Liver (tissue), 9 donors: ENCODE data around the gene FAM227B. TPM values are rescaled to one million over a fixed set of nuclear protein-coding genes. Genes with fewer than 3 reads are reported as not detected.
A peak's percentile ranks its signal among the peaks of the same experiment; 100 is the strongest.

Experiments used
- DNase-seq: peaks from one replicate; pipeline ENCODE4 v3.0.0-alpha.2; 2017; ENCODE audit warnings: low spot score
- H3K27ac ChIP-seq, 2 donors: one replicate each; pipeline ENCODE4 v1.7.0; 2013; ENCODE audit warnings: inconsistent platforms in 2 of 2, low read length in 2 of 2, control low read depth in 1 of 2, low read depth in 1 of 2, mild to moderate bottlenecking in 1 of 2
- H3K27me3 ChIP-seq, 4 donors: one replicate each; pipeline versions ENCODE4 v1.6.1 to v1.7.0; 2013; ENCODE audit warnings: low read length in 3 of 4, inconsistent platforms in 1 of 4, mild to moderate bottlenecking in 1 of 4, moderate library complexity in 1 of 4; ENCODE audit not compliant: control insufficient read depth in 4 of 4, insufficient read depth in 4 of 4
- H3K36me3 ChIP-seq, 4 donors: one replicate each; pipeline versions ENCODE4 v1.6.1 to v1.7.0; 2013; ENCODE audit warnings: low read length in 3 of 4, mild to moderate bottlenecking in 3 of 4, low read depth in 1 of 4, moderate library complexity in 1 of 4; ENCODE audit not compliant: control insufficient read depth in 4 of 4, insufficient read depth in 3 of 4
- H3K4me1 ChIP-seq, 4 donors: one replicate each; pipeline versions ENCODE4 v1.6.1 to v1.7.0; 2013; ENCODE audit warnings: low read length in 3 of 4, mild to moderate bottlenecking in 3 of 4, moderate library complexity in 1 of 4; ENCODE audit not compliant: control insufficient read depth in 4 of 4, insufficient read depth in 4 of 4
- H3K4me3 ChIP-seq, 3 donors: one replicate each; pipeline versions ENCODE4 v1.6.1 to v1.7.0; 2013; ENCODE audit warnings: low read length in 3 of 3, control low read depth in 1 of 3, low read depth in 1 of 3, mild to moderate bottlenecking in 1 of 3
- H3K9ac ChIP-seq, 2 donors: one replicate each; pipeline ENCODE4 v1.7.0; 2013; ENCODE audit warnings: low read length in 2 of 2, mild to moderate bottlenecking in 2 of 2, moderate library complexity in 2 of 2, control low read depth in 1 of 2, low read depth in 1 of 2
- H3K9me3 ChIP-seq, 4 donors: one replicate each; pipeline versions ENCODE4 v1.6.1 to v1.7.0; 2013; ENCODE audit warnings: low read length in 3 of 4; ENCODE audit not compliant: control insufficient read depth in 4 of 4
- ATF3 ChIP-seq: IDR thresholded peaks from 2 replicates; pipeline ENCODE4 v1.6.1; 2016; ENCODE audit warnings: antibody characterized with exemption
- CTCF ChIP-seq: fragments of 150-350 bp; IDR thresholded peaks from 2 replicates; pipeline ENCODE4 v1.5.1; 2017; ENCODE audit warnings: improper control_type of control experiment, low read depth, low read length; ENCODE audit not compliant: missing input control
- EGR1 ChIP-seq, 2 donors: IDR thresholded peaks; 2 replicates each; pipeline ENCODE4 v1.6.1; 2016 to 2018; ENCODE audit warnings: antibody characterized with exemption in 2 of 2, low read depth in 2 of 2
- FOXA1 ChIP-seq: IDR thresholded peaks from 2 replicates; pipeline ENCODE4 v1.6.1; 2016; ENCODE audit warnings: antibody characterized with exemption
- FOXA2 ChIP-seq: IDR thresholded peaks from 2 replicates; pipeline ENCODE4 v1.6.1; 2016; ENCODE audit warnings: antibody characterized with exemption
- GABPA ChIP-seq, 2 donors: IDR thresholded peaks in 1 of 2; conservative IDR thresholded peaks in 1 of 2; 2 replicates each; pipeline ENCODE4 v1.6.1; 2016; ENCODE audit warnings: antibody characterized with exemption in 2 of 2, mild to moderate bottlenecking in 1 of 2, moderate library complexity in 1 of 2
- HNF4A ChIP-seq, 2 donors: conservative IDR thresholded peaks; 2 replicates each; pipeline ENCODE4 v1.6.1; 2016; ENCODE audit warnings: antibody characterized with exemption in 2 of 2, mild to moderate bottlenecking in 2 of 2
- HNF4G ChIP-seq: IDR thresholded peaks from 2 replicates; pipeline ENCODE4 v1.6.1; 2016; ENCODE audit warnings: antibody characterized with exemption
- JUND ChIP-seq, 2 donors: IDR thresholded peaks; 2 replicates each; pipeline ENCODE4 v1.6.1; 2016; ENCODE audit warnings: antibody characterized with exemption in 2 of 2
- NR2F2 ChIP-seq: IDR thresholded peaks from 2 replicates; pipeline ENCODE4 v1.6.1; 2016; ENCODE audit warnings: antibody characterized with exemption
- RAD21 ChIP-seq, 2 donors: IDR thresholded peaks; 2 replicates each; pipeline ENCODE4 v1.6.1; 2016; ENCODE audit warnings: antibody characterized with exemption in 2 of 2, mild to moderate bottlenecking in 2 of 2
- RXRA ChIP-seq, 2 donors: IDR thresholded peaks; 2 replicates each; pipeline ENCODE4 v1.6.1; 2017 to 2018; ENCODE audit warnings: antibody characterized with exemption in 2 of 2, mild to moderate bottlenecking in 1 of 2
- SP1 ChIP-seq: IDR thresholded peaks from 2 replicates; pipeline ENCODE4 v1.6.1; 2018; ENCODE audit warnings: antibody characterized with exemption, mild to moderate bottlenecking
- TAF1 ChIP-seq: conservative IDR thresholded peaks from 2 replicates; pipeline ENCODE4 v1.6.1; 2016; ENCODE audit warnings: antibody characterized with exemption, mild to moderate bottlenecking
- YY1 ChIP-seq: IDR thresholded peaks from 2 replicates; pipeline ENCODE4 v1.6.1; 2016; ENCODE audit warnings: antibody characterized with exemption, mild to moderate bottlenecking
- ZBTB33 ChIP-seq: IDR thresholded peaks from 2 replicates; pipeline ENCODE4 v1.6.1; 2016; ENCODE audit warnings: antibody characterized with exemption
- WGBS: extraction: QIAGEN DNeasy Blood & Tissue Kit; methylation state at CpG from one replicate; pipeline ENCODE4 v1.1.7; 2013; 5-methylcytosine and 5-hydroxymethylcytosine counted together
- polyA plus RNA-seq, 2 donors: library from polyadenylated mRNA; stranded (reverse) in 1 of 2; unstranded in 1 of 2; fragments of 200-250 nt in 1 of 2; fragments of >200 nt in 1 of 2; fragmentation: Nextera tagmentation in 1 of 2; extraction: Ambion mirVana in 1 of 2; gene quantifications; one replicate each; pipeline versions ENCODE4 v1.2.1 to v1.2.3, GENCODE V29; 2013 to 2015
- total RNA-seq, 2 donors: library from RNA; depleted of rRNA; stranded (reverse); fragments of >200 nt; gene quantifications; one replicate each; pipeline ENCODE4 v1.2.3, GENCODE V29; 2014
- TF ChIP-seq, protein P1 (sequence below): IDR thresholded peaks from 2 replicates; pipeline ENCODE4 v1.6.1; 2016; ENCODE audit warnings: antibody characterized with exemption, mild to moderate bottlenecking
- TF ChIP-seq, protein P2 (sequence below): IDR thresholded peaks from 2 replicates; pipeline ENCODE4 v1.6.1; 2016; ENCODE audit warnings: antibody characterized with exemption
- donor health status: healthy.
- donor health status: healthy.
- donor health status: healthy.
- donor health status: healthy.
- donor health status: healthy.

FAM227B gene
- total and polyA plus RNA-seq, 4 donors = 1.3 to 5.1 (median 3.8) TPM

- Histone ChIP-seq H3K36me3 (peaks cover 2 to 11% (median 5%) of the 10 kb centered on the region in 4 donors), H3K4me1 (peaks cover 2 to 15% (median 5%) of the 10 kb centered on the region in 4 donors), H3K9ac (peak overlapping the region; percentile 84 to 95), H3K4me3 (peak overlapping the region; percentile 73 to 93 (median 85)), H3K27me3 (no peaks in the 10 kb centered on the region), H3K27ac (peak overlapping the region; percentile 94 to 97), H3K9me3 (peaks cover 0 to 6% (median 0%) of the 10 kb centered on the region in 4 donors)
- no peak for DNase-seq
- no peak for TF ChIP-seq YY1
- TF ChIP-seq RAD21 (IDR thresholded peaks at IDR 0.05) = no peak
- TF ChIP-seq FOXA1 = no peak
- 8% methylated on average over 8 of the region's 8 CpGs for WGBS
Observed at GRCh38 chr15:49621401-49621811, 788 bp upstream of the FAM227B start.

DNA sequence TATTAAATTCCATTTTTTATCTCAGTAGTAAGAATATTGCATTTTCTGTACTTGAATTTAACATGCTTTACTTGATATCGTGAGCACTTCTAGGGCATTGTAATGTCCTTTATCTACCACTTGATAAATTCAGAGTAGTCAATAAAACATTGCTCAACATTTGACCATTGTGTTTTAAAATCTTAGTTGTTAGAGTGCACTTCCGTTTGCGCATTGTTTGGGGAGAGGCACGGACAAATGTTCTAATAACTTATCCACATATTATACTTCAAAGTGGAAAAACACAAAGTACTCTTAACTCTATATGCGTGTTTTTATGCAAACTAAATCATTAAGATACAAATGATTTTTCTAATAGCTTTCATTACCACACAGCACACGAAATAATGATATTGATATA lies 419 bp downstream of the FAM227B start:
- TF ChIP-seq RAD21 (IDR thresholded peaks at IDR 0.05) (peak in 1 of 2 donors; percentile 7), HNF4G (no peak), CTCF (peak; percentile 55)
- Histone ChIP-seq H3K9me3 (peaks cover 0 to 2% (median 0%) of the 10 kb centered on the region in 4 donors), H3K36me3 (peaks cover 0 to 3% (median 0%) of the 10 kb centered on the region in 4 donors), H3K9ac (peak overlapping the region; percentile 89 to 96), H3K4me1 (peaks cover 2 to 15% (median 5%) of the 10 kb centered on the region in 4 donors), H3K27ac (peak overlapping the region; percentile 94 to 97), H3K27me3 (no peaks in the 10 kb centered on the region), H3K4me3 (peak overlapping the region; percentile 65 to 79 (median 71))
- 1% methylated on average over 6 of the region's 6 CpGs for WGBS
- DNase-seq = no peak

- peaks cover 0 to 1% (median 0%) of the 10 kb centered on the region in 4 donors for H3K36me3 ChIP-seq
- 70% methylated on average over 3 of the region's 3 CpGs for WGBS
- no peak overlapping the region for H3K9ac ChIP-seq
- H3K27me3 ChIP-seq = no peaks in the 10 kb centered on the region
- no peak overlapping the region for H3K27ac ChIP-seq
- TF ChIP-seq CTCF (no peak), HNF4G (no peak), RXRA (IDR thresholded peaks at IDR 0.05) (no peak), ZBTB33 (no peak), GABPA (IDR thresholded peaks at IDR 0.05 in 1 of 2, conservative IDR thresholded peaks at IDR 0.05 in 1 of 2) (no peak), EGR1 (IDR thresholded peaks at IDR 0.05; ENCODE audit: low read depth in 2 of 2) (no peak), JUND (IDR thresholded peaks at IDR 0.05) (no peak), HNF4A (conservative IDR thresholded peaks at IDR 0.05) (no peak), ATF3 (no peak), TAF1 (no peak), YY1 (no peak), RAD21 (IDR thresholded peaks at IDR 0.05) (no peak), NR2F2 (no peak), SP1 (no peak), FOXA1 (no peak), FOXA2 (no peak)
- TF ChIP-seq, protein P1, sequence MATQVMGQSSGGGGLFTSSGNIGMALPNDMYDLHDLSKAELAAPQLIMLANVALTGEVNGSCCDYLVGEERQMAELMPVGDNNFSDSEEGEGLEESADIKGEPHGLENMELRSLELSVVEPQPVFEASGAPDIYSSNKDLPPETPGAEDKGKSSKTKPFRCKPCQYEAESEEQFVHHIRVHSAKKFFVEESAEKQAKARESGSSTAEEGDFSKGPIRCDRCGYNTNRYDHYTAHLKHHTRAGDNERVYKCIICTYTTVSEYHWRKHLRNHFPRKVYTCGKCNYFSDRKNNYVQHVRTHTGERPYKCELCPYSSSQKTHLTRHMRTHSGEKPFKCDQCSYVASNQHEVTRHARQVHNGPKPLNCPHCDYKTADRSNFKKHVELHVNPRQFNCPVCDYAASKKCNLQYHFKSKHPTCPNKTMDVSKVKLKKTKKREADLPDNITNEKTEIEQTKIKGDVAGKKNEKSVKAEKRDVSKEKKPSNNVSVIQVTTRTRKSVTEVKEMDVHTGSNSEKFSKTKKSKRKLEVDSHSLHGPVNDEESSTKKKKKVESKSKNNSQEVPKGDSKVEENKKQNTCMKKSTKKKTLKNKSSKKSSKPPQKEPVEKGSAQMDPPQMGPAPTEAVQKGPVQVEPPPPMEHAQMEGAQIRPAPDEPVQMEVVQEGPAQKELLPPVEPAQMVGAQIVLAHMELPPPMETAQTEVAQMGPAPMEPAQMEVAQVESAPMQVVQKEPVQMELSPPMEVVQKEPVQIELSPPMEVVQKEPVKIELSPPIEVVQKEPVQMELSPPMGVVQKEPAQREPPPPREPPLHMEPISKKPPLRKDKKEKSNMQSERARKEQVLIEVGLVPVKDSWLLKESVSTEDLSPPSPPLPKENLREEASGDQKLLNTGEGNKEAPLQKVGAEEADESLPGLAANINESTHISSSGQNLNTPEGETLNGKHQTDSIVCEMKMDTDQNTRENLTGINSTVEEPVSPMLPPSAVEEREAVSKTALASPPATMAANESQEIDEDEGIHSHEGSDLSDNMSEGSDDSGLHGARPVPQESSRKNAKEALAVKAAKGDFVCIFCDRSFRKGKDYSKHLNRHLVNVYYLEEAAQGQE = no peak
- TF ChIP-seq, protein P2, sequence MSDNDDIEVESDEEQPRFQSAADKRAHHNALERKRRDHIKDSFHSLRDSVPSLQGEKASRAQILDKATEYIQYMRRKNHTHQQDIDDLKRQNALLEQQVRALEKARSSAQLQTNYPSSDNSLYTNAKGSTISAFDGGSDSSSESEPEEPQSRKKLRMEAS = no peak
- peaks cover 2 to 15% (median 5%) of the 10 kb centered on the region in 4 donors for H3K4me1 ChIP-seq
- no peak for DNase-seq
- H3K4me3 ChIP-seq = no peak overlapping the region
- H3K9me3 ChIP-seq = peaks cover 0 to 8% (median 0%) of the 10 kb centered on the region in 4 donors
Observed at GRCh38 chr15:49619226-49619625, 1.4 kb downstream of the FAM227B start.
